ENCODE measurements around the gene PVALEF. TPM values are rescaled to one million over a fixed set of nuclear protein-coding genes. Genes with fewer than 3 reads are reported as not detected.
"Not testable (repeated sequence)": the region's sequence is repeated elsewhere in the genome, so short reads cannot be mapped to it uniquely, and the experiment has no call there.

PVALEF gene
- total RNA-seq, 4 donors from 2014 or later: not detected

GRCh38 chr17:81142301-81143199 is 22.8 kb upstream of the PVALEF start:
- in situ Hi-C loops (cut with MboI; ENCODE audit: low sequenced_read_pairs in 4 of 4): loop anchor here in 1 of 4 donors (25.0 kb wide), 1 partner anchor 95 kb away; the partner anchor contains the start of genes NDUFAF8 and TEPSIN
- H3K4me1 ChIP-seq: peaks cover 0 to 6% of the 10 kb centered on the region in 2 donors
- DNase-seq (peak; percentile 47 to 72), ATAC-seq (peak; percentile 92 to 93)
- H3K36me3 ChIP-seq: no peaks in the 10 kb centered on the region
- intact Hi-C loops (cut with DNase I; ENCODE audit: low total_unique reads): loop anchor here (1.0 kb wide), 1 partner anchor 99 kb away; no protein-coding TSS in a partner anchor
- no peak overlapping the region for H3K27ac ChIP-seq
- TF ChIP-seq POLR2A (IDR thresholded peaks at IDR 0.05): no peak
- TF ChIP-seq, protein P1, sequence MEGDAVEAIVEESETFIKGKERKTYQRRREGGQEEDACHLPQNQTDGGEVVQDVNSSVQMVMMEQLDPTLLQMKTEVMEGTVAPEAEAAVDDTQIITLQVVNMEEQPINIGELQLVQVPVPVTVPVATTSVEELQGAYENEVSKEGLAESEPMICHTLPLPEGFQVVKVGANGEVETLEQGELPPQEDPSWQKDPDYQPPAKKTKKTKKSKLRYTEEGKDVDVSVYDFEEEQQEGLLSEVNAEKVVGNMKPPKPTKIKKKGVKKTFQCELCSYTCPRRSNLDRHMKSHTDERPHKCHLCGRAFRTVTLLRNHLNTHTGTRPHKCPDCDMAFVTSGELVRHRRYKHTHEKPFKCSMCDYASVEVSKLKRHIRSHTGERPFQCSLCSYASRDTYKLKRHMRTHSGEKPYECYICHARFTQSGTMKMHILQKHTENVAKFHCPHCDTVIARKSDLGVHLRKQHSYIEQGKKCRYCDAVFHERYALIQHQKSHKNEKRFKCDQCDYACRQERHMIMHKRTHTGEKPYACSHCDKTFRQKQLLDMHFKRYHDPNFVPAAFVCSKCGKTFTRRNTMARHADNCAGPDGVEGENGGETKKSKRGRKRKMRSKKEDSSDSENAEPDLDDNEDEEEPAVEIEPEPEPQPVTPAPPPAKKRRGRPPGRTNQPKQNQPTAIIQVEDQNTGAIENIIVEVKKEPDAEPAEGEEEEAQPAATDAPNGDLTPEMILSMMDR (IDR thresholded peaks at IDR 0.05 in 4 of 5, conservative IDR thresholded peaks at IDR 0.05 in 1 of 5): peak; percentile 40 to 75 (median 69)
- H3K27me3 ChIP-seq: no peaks in the 10 kb centered on the region
- no peak overlapping the region for H3K4me3 ChIP-seq
- H3K9me3 ChIP-seq: no peaks in the 10 kb centered on the region

GRCh38 chr17:81143200-81143527 is 22.1 kb upstream of the PVALEF start:
- intact Hi-C loops (cut with DNase I; ENCODE audit: low total_unique reads): no loop called here

DNA sequence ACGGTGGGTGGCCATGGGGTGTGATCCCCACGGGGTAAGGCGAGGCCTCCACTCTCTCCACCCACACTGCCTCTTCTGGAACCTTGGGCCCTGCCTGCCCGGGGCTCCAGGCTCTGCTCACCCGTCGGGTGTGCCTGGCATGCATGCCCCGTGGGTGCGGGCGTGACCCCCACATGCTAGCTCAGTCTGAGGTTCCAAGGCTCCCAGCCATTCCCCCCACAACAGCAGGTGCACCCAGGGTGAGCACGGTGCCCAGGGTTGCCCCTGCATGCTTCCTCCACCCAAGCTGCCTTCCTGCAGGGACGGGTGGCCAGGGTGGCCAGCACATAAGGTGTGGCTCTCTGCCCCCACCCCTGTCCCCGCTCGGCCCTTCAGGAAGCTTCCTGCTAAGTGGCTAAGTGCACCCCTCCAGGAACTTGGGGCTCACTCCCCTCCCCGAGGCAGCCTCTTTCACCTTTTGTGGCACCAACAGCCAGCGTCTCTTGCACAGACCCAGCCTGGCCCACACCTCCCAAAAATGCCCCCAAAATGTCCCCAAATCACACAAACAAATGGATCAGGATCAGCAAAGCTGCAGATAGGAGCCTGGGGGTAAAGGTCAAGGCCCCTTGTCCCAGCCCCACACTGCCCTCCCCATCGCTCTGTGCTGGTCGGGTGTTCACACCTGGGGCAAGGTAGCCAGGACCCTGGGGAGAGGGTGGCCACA is 21.4 kb upstream of the PVALEF start:
- Histone ChIP-seq H3K36me3 (no peaks in the 10 kb centered on the region), H3K27me3 (no peaks in the 10 kb centered on the region), H3K4me1 (peaks cover 0 to 6% of the 10 kb centered on the region in 2 donors), H3K4me3 (no peak overlapping the region), H3K27ac (no peak overlapping the region), H3K9me3 (no peaks in the 10 kb centered on the region)
- TF ChIP-seq, protein P1 (IDR thresholded peaks at IDR 0.05 in 4 of 5, conservative IDR thresholded peaks at IDR 0.05 in 1 of 5): no peak
- TF ChIP-seq POLR2A (IDR thresholded peaks at IDR 0.05): no peak
- ATAC-seq (no peak), DNase-seq (no peak)
- in situ Hi-C loops (cut with MboI; ENCODE audit: low sequenced_read_pairs in 4 of 4) (loop anchor here in 1 of 4 donors (25.0 kb wide), 1 partner anchor 93 kb away; the partner anchor contains the start of genes NDUFAF8 and TEPSIN), intact Hi-C loops (cut with DNase I; ENCODE audit: low total_unique reads) (no loop called here)

More at GRCh38 chr17:81143200-81143527, 22.1 kb upstream of the PVALEF start:
- H3K9me3 ChIP-seq: no peaks in the 10 kb centered on the region
- H3K4me1 ChIP-seq: peaks cover 0 to 6% of the 10 kb centered on the region in 2 donors
- peak in 1 of 2 donors; percentile 3 for ATAC-seq
- H3K4me3 ChIP-seq: no peak overlapping the region
- no peaks in the 10 kb centered on the region for H3K27me3 ChIP-seq
- in situ Hi-C loops (cut with MboI; ENCODE audit: low sequenced_read_pairs in 4 of 4): loop anchor here in 1 of 4 donors (25.0 kb wide), 1 partner anchor 94 kb away; the partner anchor contains the start of genes NDUFAF8 and TEPSIN
- TF ChIP-seq POLR2A (IDR thresholded peaks at IDR 0.05): no peak
- TF ChIP-seq, protein P1 (IDR thresholded peaks at IDR 0.05 in 4 of 5, conservative IDR thresholded peaks at IDR 0.05 in 1 of 5): no peak
- no peak for DNase-seq
- no peaks in the 10 kb centered on the region for H3K36me3 ChIP-seq
- H3K27ac ChIP-seq: no peak overlapping the region

GRCh38 chr17:81144423-81144781 is 20.9 kb upstream of the PVALEF start:
- Histone ChIP-seq H3K27ac (no peak overlapping the region), H3K36me3 (no peaks in the 10 kb centered on the region), H3K9me3 (no peaks in the 10 kb centered on the region), H3K4me3 (no peak overlapping the region), H3K27me3 (no peaks in the 10 kb centered on the region), H3K4me1 (peaks cover 0 to 6% of the 10 kb centered on the region in 2 donors)
- ATAC-seq (no peak), DNase-seq (no peak)
- TF ChIP-seq, protein P1 (IDR thresholded peaks at IDR 0.05 in 4 of 5, conservative IDR thresholded peaks at IDR 0.05 in 1 of 5): no peak
- TF ChIP-seq POLR2A (IDR thresholded peaks at IDR 0.05): no peak
- in situ Hi-C loops (cut with MboI; ENCODE audit: low sequenced_read_pairs in 4 of 4): loop anchor here in 1 of 4 donors (25.0 kb wide), 1 partner anchor 93 kb away; the partner anchor contains the start of genes NDUFAF8 and TEPSIN
- intact Hi-C loops (cut with DNase I; ENCODE audit: low total_unique reads): no loop called here

DNA sequence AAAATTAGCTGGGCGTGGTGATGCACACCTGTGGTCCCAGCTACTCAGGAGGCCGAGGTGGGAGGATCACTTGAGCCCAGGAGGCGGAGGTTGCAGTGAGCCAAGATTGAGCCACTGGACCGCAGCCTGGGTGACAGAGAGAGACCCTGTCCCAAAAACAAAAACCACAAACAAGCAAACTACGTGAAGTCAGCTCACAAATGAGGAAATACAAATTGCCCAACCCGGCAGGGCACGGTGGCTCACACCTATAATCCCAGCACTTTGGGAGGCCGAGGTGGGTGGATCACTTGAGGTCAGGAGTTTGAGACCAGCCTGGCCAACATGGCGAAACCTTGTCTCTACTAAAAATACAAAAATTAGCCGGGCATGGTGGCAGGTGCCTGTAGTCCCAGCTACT is 19.1 kb upstream of the PVALEF start:
- in situ Hi-C loops (cut with MboI; ENCODE audit: low sequenced_read_pairs in 4 of 4): loop anchor here in 1 of 4 donors (25.0 kb wide), 1 partner anchor 91 kb away; the partner anchor contains the start of genes NDUFAF8 and TEPSIN
- intact Hi-C loops (cut with DNase I; ENCODE audit: low total_unique reads); ATAC-seq; H3K36me3 ChIP-seq; H3K27ac ChIP-seq; H3K9me3 ChIP-seq; H3K27me3 ChIP-seq; DNase-seq; H3K4me1 ChIP-seq; H3K4me3 ChIP-seq: not testable (repeated sequence)
